Stomach (tissue), 4 donors: ENCODE measurements around the gene SLN.

ENCODE experiments used
- CTCF ChIP-seq, 7 experiments: fragments of 450-650 bp in 4 of 7; fragments of 200-600 bp in 3 of 7; sonication (generic) in 3 of 7; IDR thresholded peaks; one replicate each; pipeline ENCODE4 v1.5.1; 2016 to 2019; ENCODE audit warnings: antibody characterized with exemption in 7 of 7, control low read depth in 2 of 7, mild to moderate bottlenecking in 1 of 7
- POLR2A ChIP-seq, 4 donors: fragments of 450-650 bp; IDR thresholded peaks; one replicate each; pipeline ENCODE4 v1.6.1; 2016; ENCODE audit warnings: antibody characterized with exemption in 4 of 4, control low read depth in 2 of 4, mild to moderate bottlenecking in 1 of 4, moderate library complexity in 1 of 4

GRCh38 chr11:107683807-107684206, 28.0 kb downstream of the SLN start:
- peak in 1 of 7 experiments; percentile 22 for TF ChIP-seq CTCF (IDR thresholded peaks at IDR 0.05)
- TF ChIP-seq POLR2A (IDR thresholded peaks at IDR 0.05): no peak
